Activated naive CD8-positive, alpha-beta T cell treated with anti-CD3 and anti-CD28 coated beads, Interleukin-2, amount 50 U/mL, for 16 hours (primary cell): ENCODE measurements around the gene MGAT5B.
"Not testable (repeated sequence)": the region's sequence is repeated elsewhere in the genome, so short reads cannot be mapped to it uniquely, and the experiment has no call there.

Experiments used
- DNase-seq: peaks from one replicate; pipeline ENCODE4 v3.0.0-alpha.2; 2020; ENCODE audit warnings: low read depth, low spot score

The MGAT5B gene

DNA sequence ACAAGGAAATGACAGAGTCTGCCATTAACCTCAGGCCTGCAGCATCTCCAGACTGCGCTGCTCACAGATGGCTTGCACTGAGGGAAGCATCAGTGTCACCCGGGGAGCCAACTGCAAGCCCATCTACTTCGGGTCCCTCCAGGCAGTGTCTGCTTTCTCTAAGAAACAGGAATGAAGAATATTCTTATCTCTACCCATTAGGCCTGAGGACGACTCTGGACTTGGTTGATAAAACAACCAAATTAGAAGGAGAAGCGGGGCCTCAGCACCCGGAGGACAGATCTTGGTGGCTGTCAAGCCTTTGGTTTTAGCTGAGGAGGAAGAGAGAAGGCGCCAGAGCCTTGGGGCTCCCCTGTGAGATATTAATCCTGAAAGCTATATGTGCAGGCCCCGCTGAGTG is 19.5 kb upstream of the MGAT5B start:
- DNase-seq: no peak

DNA sequence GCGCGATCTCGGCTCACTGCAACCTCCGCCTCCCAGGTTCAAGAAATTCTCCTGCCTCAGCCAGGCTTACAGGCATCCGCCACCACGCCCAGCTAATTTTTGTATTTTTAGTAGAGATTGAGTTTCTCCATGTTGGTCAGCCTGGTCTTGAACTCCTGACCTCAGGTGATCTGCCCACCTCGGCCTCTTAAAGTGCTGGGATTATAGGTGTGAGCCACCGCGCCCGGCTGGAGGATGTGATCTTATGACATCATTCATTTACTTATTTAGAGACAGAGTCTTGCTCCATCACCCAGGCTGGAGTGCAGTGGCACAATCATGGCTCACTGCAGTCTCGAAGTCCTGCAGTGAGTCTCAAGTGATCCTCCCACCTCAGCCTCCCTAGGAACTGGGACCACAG is 19.0 kb upstream of the MGAT5B start:
- DNase-seq: not testable (repeated sequence)

DNA sequence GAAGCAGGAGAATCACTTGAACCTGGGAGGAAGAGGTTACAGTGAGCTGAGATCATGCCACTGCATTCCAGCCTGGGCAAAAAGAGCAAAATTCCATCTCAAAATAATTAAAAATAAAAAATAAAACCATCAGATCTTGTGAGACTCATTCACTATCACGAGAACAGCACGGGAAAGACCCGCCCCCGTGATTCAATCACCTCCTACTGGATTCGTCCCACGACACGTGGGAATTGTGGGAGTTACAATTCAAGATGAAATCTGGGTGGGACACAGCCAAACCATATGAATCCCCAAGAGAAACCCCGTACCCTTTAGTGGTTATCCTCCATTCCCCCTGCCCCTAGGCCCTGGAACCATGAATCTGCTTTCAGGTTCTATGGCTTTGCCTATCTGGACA is 15.4 kb upstream of the MGAT5B start:
- DNase-seq: no peak

DNA sequence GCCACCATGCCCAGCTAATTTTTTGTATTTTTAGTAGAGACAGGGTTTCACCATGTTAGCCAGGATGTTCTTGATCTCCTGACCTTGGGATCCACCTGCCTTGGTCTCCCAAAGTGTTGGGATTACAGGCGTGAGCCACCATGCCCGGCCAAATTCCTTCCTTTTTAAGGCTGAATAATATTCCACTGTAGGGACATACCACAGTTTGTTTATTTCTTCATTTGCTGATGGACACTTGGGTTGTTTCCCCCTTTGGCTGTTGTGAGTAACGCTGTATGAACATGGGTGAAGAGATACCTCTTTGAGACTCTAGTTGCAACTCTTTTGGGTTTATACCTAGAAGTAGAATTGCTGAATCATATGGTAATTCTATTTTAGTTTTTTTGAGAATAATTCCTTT is 13.1 kb upstream of the MGAT5B start:
- DNase-seq: no peak

DNA sequence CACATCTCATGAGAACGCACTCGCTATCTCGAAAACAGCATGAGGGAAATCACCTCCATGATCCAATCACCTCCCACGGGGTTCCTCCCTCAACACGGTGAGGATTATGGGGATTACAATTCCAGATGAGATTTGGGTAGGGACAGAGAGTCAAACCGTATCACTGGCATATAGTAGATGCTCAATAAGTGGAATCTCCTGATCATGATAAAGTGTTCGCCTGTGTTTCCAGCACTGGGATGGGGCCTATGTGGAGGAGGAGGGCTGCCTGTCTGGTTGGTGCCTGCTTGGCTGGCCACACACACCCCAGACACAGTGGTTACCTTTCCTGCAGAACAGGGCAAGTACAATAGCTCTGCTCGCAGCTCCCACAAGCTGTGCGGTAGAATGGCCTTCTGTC is 6.1 kb upstream of the MGAT5B start:
- DNase-seq: no peak

DNA sequence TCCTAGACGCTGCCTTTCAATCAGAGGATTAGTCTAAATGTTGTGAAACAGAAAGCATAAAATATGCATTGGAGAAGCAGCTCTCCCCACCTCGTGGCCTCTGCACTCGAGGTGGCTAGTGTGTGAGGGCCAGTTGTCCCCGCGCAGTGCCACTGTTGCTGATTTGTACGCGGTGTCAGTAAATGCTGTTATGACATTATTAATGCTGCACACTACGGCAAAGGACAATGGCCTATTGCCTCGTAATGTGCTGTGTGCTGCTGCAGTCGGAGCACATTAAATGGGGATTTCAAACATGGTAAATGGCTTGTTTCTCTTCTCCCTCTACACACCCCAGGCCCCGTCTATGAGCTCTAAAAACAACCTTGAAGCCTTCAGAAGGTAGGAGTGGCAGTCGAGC is 5.7 kb upstream of the MGAT5B start:
- no peak for DNase-seq

DNA sequence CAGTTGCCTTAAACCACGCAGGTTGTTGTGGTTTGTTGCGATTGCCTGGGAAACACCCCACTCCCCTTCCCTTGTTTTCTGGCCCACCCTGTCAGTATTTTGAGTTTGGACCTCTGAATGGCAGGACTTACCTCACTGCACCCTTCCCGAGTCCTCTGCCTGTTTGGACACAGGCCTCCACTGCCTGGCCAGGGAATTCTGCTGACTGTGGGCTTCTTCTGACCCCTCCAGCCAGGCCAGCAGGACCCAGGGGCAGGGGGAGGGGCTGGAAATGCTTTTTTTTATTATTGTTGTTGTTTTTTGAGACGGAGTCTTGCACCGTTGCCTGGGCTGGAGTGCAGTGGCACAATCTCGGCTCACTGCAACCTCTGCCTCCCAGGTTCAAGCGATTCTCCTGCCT is 4.2 kb upstream of the MGAT5B start:
- DNase-seq: no peak

DNA sequence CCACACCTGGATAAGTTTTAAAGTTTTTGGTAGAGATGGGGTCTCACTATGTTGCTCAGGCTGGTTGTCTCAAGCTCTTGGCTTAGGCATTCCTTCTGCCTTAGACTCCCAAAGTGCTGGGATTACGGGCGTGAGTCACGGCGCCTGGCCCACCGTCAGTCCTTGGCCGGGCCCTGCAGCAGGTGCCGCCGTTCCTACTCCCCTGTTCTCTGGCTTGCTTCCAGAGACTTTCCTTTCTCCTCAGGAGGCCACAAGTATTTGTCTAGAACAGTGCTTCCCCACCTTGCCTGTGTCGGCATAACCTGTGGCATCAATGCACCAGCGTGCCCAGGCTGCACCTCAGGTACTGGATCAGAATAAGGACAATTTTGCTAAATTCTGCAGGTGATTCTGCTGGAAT is 3.0 kb upstream of the MGAT5B start:
- no peak for DNase-seq

DNA sequence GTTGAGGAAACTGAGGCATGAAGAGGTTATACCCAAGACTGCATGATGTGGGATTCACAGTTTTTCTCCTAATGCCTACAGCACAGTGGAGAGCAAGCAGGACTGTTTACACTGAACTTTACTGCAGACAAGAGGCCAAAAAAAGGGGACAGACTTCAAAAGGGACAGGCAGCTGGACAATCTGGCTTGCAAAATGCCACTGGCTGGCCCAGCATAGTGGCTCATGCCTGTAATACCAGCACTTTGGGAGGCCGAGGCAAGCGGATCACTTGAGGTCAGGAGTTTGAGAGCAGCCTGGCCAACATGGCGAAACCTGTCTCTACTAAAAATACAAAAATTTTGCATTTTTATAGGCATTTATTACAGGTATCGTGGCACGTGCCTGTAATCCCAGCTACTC is 2.0 kb upstream of the MGAT5B start:
- DNase-seq: no peak

DNA sequence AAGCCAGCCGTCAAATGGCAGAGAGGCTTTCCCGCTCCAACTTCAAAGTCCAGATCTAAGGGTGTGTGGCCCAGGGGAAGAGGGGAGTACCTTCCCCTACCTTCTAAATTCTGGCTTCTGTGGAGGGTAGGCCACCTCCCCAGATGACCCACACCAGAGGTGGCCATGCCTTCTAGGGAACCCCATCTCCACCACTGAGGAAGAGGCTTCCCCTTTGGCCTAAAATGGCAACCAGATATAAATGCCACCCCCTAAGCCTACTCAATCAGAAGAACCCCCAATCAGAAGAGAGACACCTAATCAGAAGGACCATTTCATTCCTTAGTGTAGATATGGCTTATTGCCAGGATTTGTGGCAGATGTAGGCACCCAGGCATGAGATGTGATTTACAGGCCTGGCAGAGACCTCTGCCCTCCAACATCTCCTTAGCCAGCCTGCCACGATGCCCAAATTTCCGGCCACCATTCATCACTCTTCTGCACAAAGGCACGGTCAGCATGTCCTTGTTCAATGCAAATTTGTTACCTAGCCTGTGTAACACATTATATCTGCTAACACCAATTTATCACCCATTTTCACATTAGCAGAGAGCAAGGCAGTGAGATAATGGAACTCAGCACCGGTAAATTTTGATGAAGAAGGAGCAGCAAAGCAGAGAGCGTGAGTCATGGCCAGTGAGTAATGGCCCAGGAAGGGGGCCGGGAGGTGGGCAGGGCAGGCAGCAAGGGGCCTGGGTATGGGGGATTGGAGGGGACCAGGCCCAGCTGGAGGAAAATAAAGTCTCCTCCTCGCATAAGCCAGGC is 1.2 kb upstream of the MGAT5B start:
- DNase-seq: no peak

DNA sequence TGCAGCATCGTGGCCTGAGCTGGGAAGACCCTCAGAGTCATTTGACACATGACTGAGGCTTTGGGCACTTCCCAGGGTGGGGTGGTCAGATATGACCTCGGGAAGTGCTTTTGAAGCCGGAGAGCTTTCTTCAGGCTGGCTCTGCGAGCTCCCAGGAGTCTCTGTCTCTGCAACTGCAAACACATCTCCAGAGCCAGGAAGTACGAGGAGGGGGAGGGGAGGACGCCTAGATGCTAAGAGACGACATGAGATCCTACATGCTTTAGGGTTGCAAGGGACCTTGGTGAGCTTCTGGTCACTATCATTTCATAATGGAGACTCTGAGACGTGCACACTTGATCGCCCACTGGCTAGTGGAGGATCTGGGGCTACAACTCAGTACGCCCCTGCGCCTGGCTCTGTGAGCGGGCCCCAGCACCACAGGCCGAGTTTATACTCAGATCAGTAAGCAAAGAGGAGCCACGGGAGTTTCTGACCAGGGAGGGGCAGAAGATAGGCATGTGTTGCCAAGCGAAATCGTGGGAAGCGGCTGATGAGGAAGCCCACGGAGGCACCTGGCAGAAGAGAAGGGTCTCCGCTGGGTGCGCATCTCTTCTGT is 527 bp upstream of the MGAT5B start:
- no peak for DNase-seq

DNA sequence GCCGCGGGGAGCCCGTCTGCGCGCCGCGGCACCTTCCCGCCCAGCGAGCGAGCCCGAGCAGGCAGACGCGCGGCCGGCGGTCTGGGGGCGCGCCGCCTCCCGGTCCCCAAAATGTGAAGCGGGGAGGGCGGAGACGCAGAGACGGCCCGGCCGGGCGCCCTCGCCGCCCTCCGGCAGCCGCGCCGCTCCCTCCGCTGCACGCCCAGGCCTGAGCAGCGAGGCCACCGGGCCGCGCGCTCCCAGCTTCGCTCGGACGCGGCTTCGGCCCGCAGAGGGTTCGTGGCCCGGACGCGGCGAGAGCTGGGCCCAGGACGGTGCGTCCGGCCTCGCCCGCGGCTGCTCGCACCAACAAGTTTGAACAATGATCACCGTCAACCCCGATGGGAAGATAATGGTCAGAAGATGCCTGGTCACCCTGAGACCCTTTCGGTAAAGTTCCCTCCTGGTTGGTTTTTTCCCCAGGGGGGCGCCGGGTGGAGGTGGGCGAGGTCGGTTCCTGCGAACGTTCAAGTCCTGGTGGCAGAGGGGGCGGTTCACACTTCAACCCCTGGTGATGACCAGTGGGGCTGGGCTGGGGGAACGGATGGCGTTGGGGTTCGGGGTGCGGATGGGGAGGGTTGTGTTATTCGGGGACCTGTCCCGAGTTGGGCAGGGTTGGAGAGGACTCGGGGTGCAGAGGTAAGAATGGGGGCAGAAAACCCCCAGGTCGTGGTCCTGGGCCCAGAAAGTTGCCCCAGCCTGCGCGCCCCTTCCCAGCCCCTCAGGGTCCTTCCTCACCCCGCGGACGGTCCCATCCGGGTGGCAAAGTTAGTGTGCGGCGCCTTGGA is 678 bp downstream of the MGAT5B start:
- DNase-seq: no peak

DNA sequence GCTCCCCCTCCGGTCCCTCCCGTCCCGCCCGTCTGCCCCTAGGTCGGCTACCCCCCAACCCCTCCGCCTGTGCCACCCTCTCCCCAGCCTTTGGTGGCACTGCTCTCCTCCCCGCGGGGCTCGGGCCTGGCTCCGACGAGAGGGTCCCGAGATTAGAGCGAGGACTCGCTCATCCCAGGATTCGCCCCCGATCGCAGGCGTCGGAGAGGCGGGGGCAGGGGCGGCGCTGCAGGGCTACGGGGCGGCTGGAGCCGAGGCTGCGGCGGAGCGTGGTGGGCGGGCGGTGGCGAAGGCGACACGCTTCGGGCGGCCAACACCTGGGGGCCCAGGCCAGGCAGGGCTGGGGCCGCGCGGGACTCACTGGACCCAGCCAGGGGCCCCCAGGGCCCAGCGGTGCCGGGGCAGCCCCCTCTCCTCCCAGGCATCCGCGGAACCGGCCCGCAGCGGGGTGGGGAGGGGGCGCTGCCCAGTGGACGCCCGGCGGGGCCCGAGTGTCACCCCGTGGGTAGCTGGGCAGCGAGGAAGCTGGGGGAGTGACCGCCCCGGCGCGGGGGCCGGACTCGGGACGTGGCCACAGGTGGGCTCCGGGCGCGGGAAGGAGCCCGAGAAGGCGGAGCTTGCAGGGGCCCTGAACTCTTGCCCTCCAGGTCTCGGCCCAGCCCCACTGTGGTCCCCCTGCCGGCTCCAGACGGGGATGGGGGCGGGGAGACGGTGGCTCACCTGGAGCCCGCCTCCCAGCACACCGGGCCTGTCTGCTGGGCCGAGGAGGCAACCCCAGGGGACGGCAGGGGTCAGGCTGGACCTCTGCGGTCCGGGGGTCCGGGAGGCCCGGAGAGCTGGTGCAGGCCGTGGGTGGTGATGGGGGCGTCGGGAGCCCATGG is 1.5 kb downstream of the MGAT5B start:
- no peak for DNase-seq

DNA sequence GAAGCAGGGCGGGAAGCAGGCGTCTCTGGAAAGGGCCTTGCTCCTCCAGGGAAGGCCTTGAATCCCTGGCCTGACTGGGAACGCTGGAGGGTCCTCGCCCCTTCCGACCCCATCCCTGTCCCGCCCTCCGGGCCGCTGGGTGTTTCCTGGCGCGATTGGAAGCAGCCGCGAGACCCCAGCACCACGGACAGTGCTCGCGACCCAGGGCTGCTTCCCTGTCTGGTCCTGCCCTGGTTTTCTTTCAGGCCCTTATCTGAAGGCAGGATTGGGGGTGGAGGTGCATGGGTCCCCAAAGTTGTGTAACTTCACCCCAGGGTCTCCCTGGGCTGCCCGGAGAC is 2.1 kb downstream of the MGAT5B start:
- DNase-seq: no peak

DNA sequence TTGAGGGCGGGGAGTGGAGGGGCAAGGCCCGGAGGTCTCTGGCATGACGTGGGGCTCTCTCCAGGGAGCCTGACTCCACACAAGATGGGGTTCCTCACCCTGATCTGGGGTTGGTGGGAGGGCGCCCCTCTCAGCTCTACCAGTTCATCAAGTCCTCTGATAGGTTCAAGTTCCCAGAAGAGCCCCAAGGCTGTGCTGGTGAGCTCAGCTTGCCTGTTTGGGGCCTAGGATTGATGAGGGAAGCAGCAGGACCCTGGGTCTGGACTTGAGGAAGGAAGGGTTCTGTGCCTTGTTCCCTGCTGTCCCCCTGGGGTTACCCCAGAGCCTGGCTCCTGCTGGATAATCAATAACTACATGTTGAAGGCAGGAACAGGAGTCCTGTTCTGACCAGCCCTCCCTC is 3.5 kb downstream of the MGAT5B start:
- DNase-seq: no peak

DNA sequence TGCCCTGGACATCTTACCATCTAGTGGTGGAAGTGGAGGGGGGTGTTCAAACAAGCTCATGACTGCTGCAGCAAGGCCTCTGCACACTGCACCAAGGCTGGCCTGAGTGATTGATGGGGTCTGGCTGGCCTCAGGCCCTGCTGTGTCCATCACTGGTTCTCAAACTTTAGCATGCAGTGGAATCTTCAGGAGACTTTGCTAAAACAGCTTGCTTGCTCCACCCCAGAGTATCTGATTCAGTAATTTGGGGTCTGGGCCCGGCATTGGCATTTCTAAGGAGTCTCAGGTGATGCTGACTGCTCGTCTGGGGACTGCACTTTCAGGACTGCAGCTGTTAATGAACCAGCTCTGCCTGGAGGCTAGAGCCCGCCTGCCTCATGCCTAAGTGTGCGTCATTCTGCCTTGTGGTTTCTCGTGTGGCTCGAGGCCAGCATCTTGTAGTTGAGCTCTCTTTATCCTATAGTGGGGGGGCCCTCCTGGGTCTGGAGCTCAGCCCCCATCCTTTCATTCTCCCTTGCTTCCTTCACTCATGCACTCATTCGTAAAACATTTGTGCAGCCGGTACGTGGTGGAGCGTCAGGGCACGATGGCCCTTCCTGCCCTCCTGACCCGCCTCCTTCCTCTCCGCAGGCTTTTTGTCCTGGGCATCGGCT is 4.1 kb downstream of the MGAT5B start:
- no peak for DNase-seq

DNA sequence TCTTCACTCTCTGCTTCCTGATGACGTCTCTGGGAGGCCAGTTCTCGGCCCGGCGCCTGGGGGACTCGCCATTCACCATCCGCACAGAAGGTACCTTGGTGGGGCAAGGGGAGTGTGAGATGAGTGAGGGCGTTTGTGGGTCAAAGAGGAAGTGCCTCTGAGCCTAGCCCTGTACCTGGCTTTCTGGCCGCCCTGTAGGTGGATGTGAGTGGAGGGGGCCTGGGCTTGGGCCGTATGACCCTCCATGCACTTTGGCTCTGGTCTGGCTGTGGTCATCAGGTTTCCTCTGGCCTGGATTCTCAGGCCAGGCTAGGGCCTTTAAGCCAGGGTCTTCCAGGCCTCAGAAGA is 4.6 kb downstream of the MGAT5B start:
- no peak for DNase-seq

DNA sequence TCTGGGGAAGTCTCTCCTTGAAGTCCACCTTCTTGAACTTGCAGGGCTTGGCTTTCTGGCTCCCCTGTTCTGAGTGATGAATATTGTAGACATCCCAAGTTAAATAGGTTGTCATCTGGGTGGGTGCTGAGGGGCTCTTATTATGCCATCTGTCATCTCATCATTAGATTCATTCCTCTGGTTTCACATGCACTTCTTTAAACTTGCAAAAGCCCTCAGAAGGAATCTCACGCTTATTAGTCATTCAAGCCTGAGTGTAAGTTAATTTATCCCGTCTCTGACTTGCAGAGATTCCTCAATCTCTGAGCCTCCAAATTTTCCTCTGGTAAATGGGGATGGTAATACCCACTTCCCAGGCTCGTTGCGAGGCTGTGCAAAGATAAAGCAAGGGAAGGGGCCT is 5.7 kb downstream of the MGAT5B start:
- no peak for DNase-seq

DNA sequence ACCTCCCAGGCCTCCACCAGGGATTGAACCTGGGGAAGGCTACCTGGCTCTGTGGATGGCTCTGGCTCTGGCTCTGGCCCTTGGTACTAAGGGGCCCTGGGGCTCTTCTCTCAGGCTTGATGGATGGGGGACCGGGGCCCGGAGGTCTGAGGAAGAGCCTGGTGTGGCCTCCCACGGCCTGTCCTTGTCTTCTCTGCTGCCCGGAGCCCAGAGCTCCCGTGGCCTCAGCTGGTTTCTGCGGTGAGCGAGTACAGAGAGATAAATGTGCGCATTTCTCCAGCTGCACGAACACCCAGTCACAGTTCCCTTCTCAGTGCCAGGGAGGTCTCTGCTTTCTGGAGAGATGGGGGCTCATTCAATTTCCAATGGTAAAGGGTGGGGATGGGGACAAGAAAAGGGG is 9.2 kb downstream of the MGAT5B start:
- DNase-seq: no peak

DNA sequence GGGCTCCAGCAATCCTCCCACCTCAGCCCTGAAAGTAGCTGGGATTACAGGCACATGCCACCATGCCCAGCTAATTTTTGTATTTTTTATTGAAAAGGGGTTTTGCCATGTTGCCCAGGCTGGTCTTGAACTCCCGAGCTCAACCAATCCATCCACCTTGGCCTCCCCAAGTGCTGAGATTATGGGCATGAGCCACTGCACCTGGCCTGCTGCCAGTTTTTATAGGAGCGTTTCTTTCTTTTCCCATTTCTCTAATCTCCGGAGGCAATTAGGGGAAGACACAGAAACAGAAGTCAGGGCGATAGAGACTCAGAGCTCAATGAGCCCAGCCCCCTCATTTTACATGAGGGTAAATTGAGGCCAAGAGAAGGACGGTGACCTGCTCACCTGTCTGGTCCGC is 10.4 kb downstream of the MGAT5B start:
- DNase-seq: no peak

DNA sequence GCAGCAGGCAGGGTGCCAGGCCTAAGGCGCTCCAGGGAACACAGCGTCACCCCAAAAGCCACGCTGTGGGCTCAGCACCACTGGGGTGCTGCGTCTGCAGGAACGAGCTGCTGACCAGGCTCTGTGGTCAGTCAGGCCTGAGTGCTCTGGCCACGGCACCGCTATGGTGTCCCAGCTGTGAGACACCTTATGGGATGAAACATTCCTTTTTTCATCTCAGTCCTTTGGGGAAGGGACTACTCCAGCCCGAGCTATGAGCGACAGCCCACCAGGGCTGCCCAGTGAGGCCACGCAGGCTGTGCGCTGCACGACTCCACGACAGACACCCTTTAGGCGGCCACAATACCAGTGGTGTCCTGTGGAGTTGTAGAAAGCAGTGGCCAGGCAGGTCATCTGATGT is 11.1 kb downstream of the MGAT5B start:
- DNase-seq: no peak

DNA sequence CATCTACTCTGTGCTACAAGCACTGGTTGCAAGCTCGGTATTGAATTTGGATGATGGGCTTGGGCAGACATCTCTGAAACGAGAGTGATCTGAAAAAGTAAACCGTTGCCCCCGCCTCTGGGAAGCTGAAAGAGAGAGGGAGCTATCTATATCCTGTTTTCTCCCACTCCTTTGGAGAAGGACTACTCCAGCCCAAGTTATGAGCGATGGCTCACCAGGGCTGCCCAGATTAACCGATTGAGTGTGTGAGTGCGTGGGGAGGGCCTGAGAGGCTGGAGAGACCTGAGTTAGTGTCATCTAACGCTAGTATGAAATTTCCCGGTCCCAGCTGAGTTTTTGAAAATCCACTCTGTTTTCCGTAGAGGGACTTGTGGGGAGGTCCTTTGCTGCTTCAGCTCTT is 11.5 kb downstream of the MGAT5B start:
- DNase-seq: no peak
